Body of pancreas (tissue), 4 donors: ENCODE measurements around the gene ZNF423. TPM values are rescaled to one million over a fixed set of nuclear protein-coding genes. Genes with fewer than 3 reads are reported as not detected.

Experiments
- ATAC-seq: fragments of 150-250 bp; one replicate; pipeline ENCODE4 v1.9.1; 2016
- DNase-seq, 4 donors: peaks; one replicate each; pipeline ENCODE4 v3.0.0-alpha.2; 2019
- H3K27ac ChIP-seq, 4 donors: fragments of 200-600 bp; sonication (generic); 1 replicate in 3 of 4; 2 replicates in 1 of 4; pipeline versions ENCODE4 v1.5.1 to v1.6.1; 2016 to 2019; ENCODE audit warnings: mild to moderate bottlenecking in 1 of 4, mixed read lengths in 1 of 4, moderate library complexity in 1 of 4
- H3K27me3 ChIP-seq, 2 donors: fragments of 200-600 bp; sonication (generic); one replicate each; pipeline ENCODE4 v1.6.0; 2016; ENCODE audit warnings: mild to moderate bottlenecking in 1 of 2
- H3K36me3 ChIP-seq, 2 donors: fragments of 200-600 bp; sonication (generic); replicated peaks in 1 of 2; 2 replicates each; pipeline ENCODE4 v1.5.1; 2016; ENCODE audit warnings: low read depth in 2 of 2; ENCODE audit not compliant: insufficient read depth in 1 of 2
- H3K4me1 ChIP-seq: fragments of 200-600 bp; sonication (generic); one replicate; pipeline ENCODE4 v1.6.0; 2016
- H3K4me3 ChIP-seq, 2 donors: fragments of 200-600 bp; sonication (generic); 1 replicate in 1 of 2; 2 replicates in 1 of 2; pipeline ENCODE4 v1.5.1; 2016 to 2019
- H3K9me3 ChIP-seq, 3 donors: fragments of 200-600 bp; sonication (generic); 1 replicate in 2 of 3; 2 replicates in 1 of 3; pipeline ENCODE4 v1.5.1; 2016
- POLR2A ChIP-seq, 3 donors: fragments of 450-650 bp; IDR thresholded peaks; one replicate each; pipeline ENCODE4 v1.6.1; 2016; ENCODE audit warnings: antibody characterized with exemption in 3 of 3, mild to moderate bottlenecking in 2 of 3
- WGBS, 2 donors: methylation state at CpG; one replicate each; pipeline ENCODE4 v1.1.5; 2017; 5-methylcytosine and 5-hydroxymethylcytosine counted together
- intact Hi-C: fragments of 100-400 bp; cut with DNase I; formaldehyde crosslinking; loops from one replicate; pipeline ENCODE4 v1.15.1; 2023
- total RNA-seq, 2 donors: library from RNA; depleted of rRNA; stranded (reverse); fragments of >200 nt; gene quantifications; one replicate each; pipeline ENCODE4 v1.1.0, GENCODE V29; 2016
- TF ChIP-seq, protein P1 (sequence below), 7 experiments: fragments of 450-650 bp in 4 of 7; fragments of 200-600 bp in 3 of 7; sonication (generic) in 3 of 7; IDR thresholded peaks; one replicate each; pipeline ENCODE4 v1.5.1; 2016 to 2019; ENCODE audit warnings: antibody characterized with exemption in 7 of 7

Gene ZNF423
- total RNA-seq, 2 donors from 2014 or later, result 4.2 to 9.2 TPM

GRCh38 chr16:49862694-49863093, 6.8 kb upstream of the ZNF423 start:
- Histone ChIP-seq H3K4me1 (peaks cover 30% of the 10 kb centered on the region), H3K27me3 (no peaks in the 10 kb centered on the region), H3K36me3 (no peaks in the 10 kb centered on the region), H3K4me3 (no peak overlapping the region), H3K9me3 (no peaks in the 10 kb centered on the region), H3K27ac (no peak overlapping the region)
- TF ChIP-seq POLR2A (IDR thresholded peaks at IDR 0.05), result no peak
- TF ChIP-seq, protein P1, sequence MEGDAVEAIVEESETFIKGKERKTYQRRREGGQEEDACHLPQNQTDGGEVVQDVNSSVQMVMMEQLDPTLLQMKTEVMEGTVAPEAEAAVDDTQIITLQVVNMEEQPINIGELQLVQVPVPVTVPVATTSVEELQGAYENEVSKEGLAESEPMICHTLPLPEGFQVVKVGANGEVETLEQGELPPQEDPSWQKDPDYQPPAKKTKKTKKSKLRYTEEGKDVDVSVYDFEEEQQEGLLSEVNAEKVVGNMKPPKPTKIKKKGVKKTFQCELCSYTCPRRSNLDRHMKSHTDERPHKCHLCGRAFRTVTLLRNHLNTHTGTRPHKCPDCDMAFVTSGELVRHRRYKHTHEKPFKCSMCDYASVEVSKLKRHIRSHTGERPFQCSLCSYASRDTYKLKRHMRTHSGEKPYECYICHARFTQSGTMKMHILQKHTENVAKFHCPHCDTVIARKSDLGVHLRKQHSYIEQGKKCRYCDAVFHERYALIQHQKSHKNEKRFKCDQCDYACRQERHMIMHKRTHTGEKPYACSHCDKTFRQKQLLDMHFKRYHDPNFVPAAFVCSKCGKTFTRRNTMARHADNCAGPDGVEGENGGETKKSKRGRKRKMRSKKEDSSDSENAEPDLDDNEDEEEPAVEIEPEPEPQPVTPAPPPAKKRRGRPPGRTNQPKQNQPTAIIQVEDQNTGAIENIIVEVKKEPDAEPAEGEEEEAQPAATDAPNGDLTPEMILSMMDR (IDR thresholded peaks at IDR 0.05), result no peak
- ATAC-seq (no peak), DNase-seq (no peak)
- intact Hi-C loops, result no loop called here
- WGBS, 2 donors, result 50 to 52% methylated on average over 4 of the region's 4 CpGs

- no peak overlapping the region for H3K27ac ChIP-seq
- H3K4me3 ChIP-seq, result no peak overlapping the region
- WGBS, 2 donors, result 89 to 92% methylated on average over 6 of the region's 6 CpGs
- ATAC-seq (no peak), DNase-seq (no peak)
- intact Hi-C loops, result no loop called here
- H3K27me3 ChIP-seq, result no peaks in the 10 kb centered on the region
- no peak for TF ChIP-seq POLR2A (IDR thresholded peaks at IDR 0.05)
- TF ChIP-seq, protein P1 (IDR thresholded peaks at IDR 0.05), result no peak
- no peaks in the 10 kb centered on the region for H3K9me3 ChIP-seq
- no peaks in the 10 kb centered on the region for H3K36me3 ChIP-seq
- peaks cover 22% of the 10 kb centered on the region for H3K4me1 ChIP-seq
Measured at GRCh38 chr16:49861299-49861698, 5.4 kb upstream of the ZNF423 start.

DNA sequence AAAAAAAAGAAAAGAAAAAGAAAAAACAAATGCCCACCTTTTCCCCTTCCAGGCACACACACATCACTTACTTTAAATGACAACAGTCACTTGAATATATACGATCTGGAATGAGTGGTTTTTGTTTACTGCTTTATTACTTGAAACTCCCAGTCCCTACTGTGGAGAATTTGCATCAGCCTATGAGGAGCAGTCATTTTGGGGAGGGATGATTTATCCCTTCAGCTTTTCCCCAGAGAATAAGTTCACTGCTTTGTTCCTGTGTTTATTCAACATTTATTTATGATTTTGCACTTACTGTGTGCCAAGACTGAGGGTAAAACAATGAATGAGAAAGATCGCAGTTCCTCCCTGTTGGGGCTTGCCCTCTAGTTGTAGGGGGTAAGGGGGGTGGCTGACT, 4.7 kb upstream of the ZNF423 start:
- H3K4me3 ChIP-seq, result no peak overlapping the region
- peaks cover 21% of the 10 kb centered on the region for H3K4me1 ChIP-seq
- WGBS, 2 donors, result 70 to 72% methylated on average over 2 of the region's 2 CpGs
- DNase-seq, result no peak
- no peak for ATAC-seq
- H3K9me3 ChIP-seq, result no peaks in the 10 kb centered on the region
- intact Hi-C loops, result no loop called here
- H3K27ac ChIP-seq, result no peak overlapping the region
- no peaks in the 10 kb centered on the region for H3K27me3 ChIP-seq
- H3K36me3 ChIP-seq, result no peaks in the 10 kb centered on the region
- TF ChIP-seq POLR2A (IDR thresholded peaks at IDR 0.05), result no peak
- TF ChIP-seq, protein P1 (IDR thresholded peaks at IDR 0.05), result no peak

GRCh38 chr16:49859125-49859811, 3.4 kb upstream of the ZNF423 start:
- no peaks in the 10 kb centered on the region for H3K36me3 ChIP-seq
- ATAC-seq (peak; percentile 15), DNase-seq (peak; percentile 74 to 80 (median 77))
- H3K9me3 ChIP-seq, result no peaks in the 10 kb centered on the region
- H3K4me3 ChIP-seq, result peak overlapping the region; percentile 39 to 74
- H3K4me1 ChIP-seq, result peaks cover 26% of the 10 kb centered on the region
- intact Hi-C loops, result no loop called here
- 3 to 5% methylated on average over 14 to 30 of the region's 30 CpGs for WGBS, 2 donors
- H3K27me3 ChIP-seq, result no peaks in the 10 kb centered on the region
- peak overlapping the region; percentile 77 to 98 (median 92) for H3K27ac ChIP-seq
- TF ChIP-seq, protein P1 (IDR thresholded peaks at IDR 0.05), result peak in 1 of 7 experiments; percentile 5
- TF ChIP-seq POLR2A (IDR thresholded peaks at IDR 0.05), result peak; percentile 34 to 76 (median 74)
